Stimulated activated CD4-positive, alpha-beta T cell treated with anti-CD3 and anti-CD28 coated beads, Interleukin-4, amount 100 ng/mL, for 4 hours (primary cell): Measurements from ENCODE around the gene FITM1.
A peak's percentile ranks its signal among the peaks of the same experiment; 100 is the strongest.

Experiments used
- DNase-seq, 2 experiments: peaks; one replicate each; pipeline ENCODE4 v3.0.0-alpha.2; 2020

The FITM1 gene

DNA sequence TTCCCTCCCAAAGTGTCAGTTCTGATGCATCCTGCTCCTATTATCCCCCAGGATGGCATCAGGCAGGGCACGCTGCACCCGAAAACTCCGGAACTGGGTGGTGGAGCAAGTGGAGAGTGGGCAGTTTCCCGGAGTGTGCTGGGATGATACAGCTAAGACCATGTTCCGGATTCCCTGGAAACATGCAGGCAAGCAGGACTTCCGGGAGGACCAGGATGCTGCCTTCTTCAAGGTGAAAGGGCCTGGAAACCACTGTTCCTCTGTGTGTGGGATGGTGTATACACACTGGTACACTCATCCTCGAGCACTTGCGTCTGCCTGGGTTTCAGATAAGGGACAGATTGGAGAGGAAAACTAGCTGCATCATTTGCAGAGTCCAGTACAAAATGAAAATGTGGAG, 31.6 kb downstream of the FITM1 start:
- peak in 1 of 2 experiments; percentile 31 for DNase-seq

- no peak for DNase-seq
These were observed 34.1 kb downstream of the FITM1 start for GRCh38 chr14:24164518-24164991.

DNA sequence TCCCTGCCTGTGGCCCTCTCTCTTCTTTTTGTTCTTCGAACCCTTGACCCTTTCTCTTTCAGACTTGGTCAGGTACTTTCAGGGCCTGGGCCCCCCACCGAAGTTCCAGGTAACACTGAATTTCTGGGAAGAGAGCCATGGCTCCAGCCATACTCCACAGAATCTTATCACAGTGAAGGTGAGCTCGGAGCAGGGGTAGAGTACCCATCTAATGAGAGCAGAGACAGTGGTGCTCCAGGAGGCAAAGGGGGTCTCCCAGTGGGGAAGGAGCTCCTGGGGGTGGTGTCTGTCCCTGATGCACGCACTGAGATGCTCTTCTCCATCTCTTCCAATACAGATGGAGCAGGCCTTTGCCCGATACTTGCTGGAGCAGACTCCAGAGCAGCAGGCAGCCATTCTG, 35.3 kb downstream of the FITM1 start:
- DNase-seq: no peak

GRCh38 chr14:24167469-24168114, 37.1 kb downstream of the FITM1 start:
- DNase-seq: no peak

- peak; percentile 50 to 51 for DNase-seq
These were observed 41.2 kb downstream of the FITM1 start, which contains the start of gene REC8 for GRCh38 chr14:24171422-24172260. REC8 (plus strand) TSS chr14:24172080; CDS start chr14:24172553, 473 bp downstream.

GRCh38 chr14:24172261-24172860, 41.9 kb downstream of the FITM1 start:
- no peak for DNase-seq

GRCh38 chr14:24172871-24173281, 42.4 kb downstream of the FITM1 start:
- no peak for DNase-seq

GRCh38 chr14:24176599-24176998, 46.1 kb downstream of the FITM1 start:
- DNase-seq: no peak

- DNase-seq: no peak
These were observed 46.8 kb downstream of the FITM1 start for GRCh38 chr14:24177041-24177825.

DNA sequence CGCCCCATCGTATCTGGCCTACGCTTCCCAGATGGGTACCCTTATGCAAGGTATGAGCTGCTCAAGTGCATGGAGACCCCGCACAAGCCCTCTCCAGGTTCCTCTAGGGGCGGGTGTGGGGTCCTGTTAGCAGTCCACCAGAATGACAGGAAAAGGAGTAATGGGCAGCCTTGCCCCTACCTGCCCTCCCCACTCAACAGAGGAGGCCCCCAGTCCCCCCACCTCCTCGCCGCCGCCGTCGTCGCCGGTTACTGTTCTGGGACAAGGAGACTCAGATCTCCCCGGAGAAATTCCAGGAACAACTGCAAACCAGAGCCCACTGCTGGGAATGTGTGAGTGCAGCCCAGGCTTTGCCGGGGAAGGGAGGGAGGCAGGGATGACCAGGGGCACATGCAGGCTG, 47.4 kb downstream of the FITM1 start:
- no peak for DNase-seq

DNA sequence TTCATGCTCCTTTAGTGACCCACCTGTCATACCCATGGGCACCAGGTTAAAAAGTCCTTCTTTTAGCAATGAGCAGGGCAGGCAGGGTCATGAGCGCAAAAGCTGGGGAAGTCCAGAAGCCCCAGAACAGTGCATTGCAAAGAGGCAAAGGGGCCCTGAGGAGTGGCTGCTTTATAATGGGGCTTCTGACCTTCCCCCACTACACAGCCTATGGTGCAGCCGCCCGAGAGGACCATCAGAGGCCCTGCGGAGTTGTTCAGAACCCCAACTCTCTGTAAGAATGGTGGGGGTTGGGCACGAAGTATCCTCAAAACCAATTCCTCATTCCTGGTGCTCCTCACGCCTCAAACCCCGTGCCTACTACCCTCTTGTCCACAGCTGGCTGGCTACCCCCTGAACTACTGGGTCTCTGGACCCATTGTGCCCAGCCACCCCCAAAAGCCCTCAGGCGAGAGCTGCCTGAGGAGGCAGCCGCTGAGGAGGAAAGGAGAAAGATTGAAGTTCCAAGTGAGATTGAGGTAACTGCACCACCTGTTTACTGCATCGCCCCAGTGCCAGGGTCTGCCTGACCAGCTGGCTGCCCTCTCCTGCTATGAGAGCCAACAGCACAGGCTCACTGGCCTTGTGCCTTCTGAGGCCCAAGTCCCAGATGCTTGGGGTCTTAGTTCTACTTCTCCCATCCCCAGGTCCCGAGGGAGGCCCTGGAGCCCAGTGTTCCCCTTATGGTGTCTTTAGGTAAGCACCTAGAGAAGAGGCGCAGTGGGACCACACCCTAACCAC, 48.1 kb downstream of the FITM1 start:
- no peak for DNase-seq

- no peak for DNase-seq
These were observed 49.0 kb downstream of the FITM1 start for GRCh38 chr14:24179294-24179960.

GRCh38 chr14:24179961-24180796, 49.7 kb downstream of the FITM1 start:
- no peak for DNase-seq

- DNase-seq: no peak
These were observed 51.1 kb downstream of the FITM1 start for GRCh38 chr14:24181371-24182077.
